SK-N-SH (cell line): ENCODE measurements around the gene TRMT10A. TPM values are rescaled to one million over a fixed set of nuclear protein-coding genes. Genes with fewer than 3 reads are reported as not detected.

Experiments
- CTCF ChIA-PET: fragments of 300-600, 350-600 bp; formaldehyde crosslinking; extraction: SDS; loops from one replicate; lab custom pipeline; 2021; lab: Yijun Ruan, JAX
- POLR2A ChIA-PET: fragments of 350-600 bp; sonication (Branson Sonifier 250); formaldehyde crosslinking; extraction: SDS; loops from one replicate; lab custom pipeline; 2020; ENCODE audit warnings: antibody characterized with exemption, inconsistent platforms; lab: Yijun Ruan, JAX
- DNase-seq: peaks from one replicate; pipeline ENCODE4 v3.0.0; 2012
- H2AFZ ChIP-seq: fragments of 200-600 bp; sonication (generic); 2 replicates; pipeline ENCODE4 v1.8.1; 2016; ENCODE audit warnings: antibody characterized with exemption, mild to moderate bottlenecking, low read depth
- H3F3A ChIP-seq: fragments of 200-600 bp; sonication (generic); replicated peaks from 2 replicates; pipeline ENCODE3; 2016; ENCODE audit warnings: antibody characterized with exemption, mild to moderate bottlenecking; ENCODE audit not compliant: insufficient read depth
- H3K27ac ChIP-seq, 2 experiments: fragments of 200-500 bp in 1 of 2; fragments of 200-600 bp in 1 of 2; sonication (Bioruptor generic) in 1 of 2; sonication (generic), shearing (Covaris generic) in 1 of 2; 2 replicates each; pipeline versions ENCODE4 v1.5.1 to v1.6.1; 2014 to 2016; ENCODE audit warnings: low read depth in 2 of 2, inconsistent platforms in 1 of 2, low read length in 1 of 2, mild to moderate bottlenecking in 1 of 2, mixed read lengths in 1 of 2
- H3K27me3 ChIP-seq: fragments of 200-600 bp; sonication (generic), shearing (Covaris generic); 2 replicates; pipeline ENCODE4 v1.6.1; 2016; ENCODE audit warnings: mixed run types; ENCODE audit not compliant: insufficient read depth
- H3K36me3 ChIP-seq, 2 experiments: fragments of 200-500 bp in 1 of 2; fragments of 200-600 bp in 1 of 2; sonication (Bioruptor generic) in 1 of 2; sonication (generic) in 1 of 2; replicated peaks in 1 of 2; 2 replicates each; pipeline versions ENCODE3 to v1.5.1; 2014 to 2016; ENCODE audit warnings: low read length in 1 of 2, mild to moderate bottlenecking in 1 of 2; ENCODE audit not compliant: insufficient read depth in 2 of 2, control insufficient read depth in 1 of 2
- H3K4me1 ChIP-seq, 2 experiments: fragments of 200-500 bp in 1 of 2; fragments of 200-600 bp in 1 of 2; sonication (Bioruptor generic) in 1 of 2; sonication (generic), shearing (Covaris generic) in 1 of 2; 2 replicates each; pipeline versions ENCODE4 v1.5.1 to v1.6.1; 2014 to 2016; ENCODE audit warnings: low read depth in 1 of 2, low read length in 1 of 2, mixed run types in 1 of 2; ENCODE audit not compliant: insufficient read depth in 2 of 2, control insufficient read depth in 1 of 2
- H3K4me2 ChIP-seq: fragments of 200-600 bp; sonication (generic), shearing (Covaris generic); 2 replicates; pipeline ENCODE4 v1.6.1; 2017; ENCODE audit warnings: mixed run types
- H3K4me3 ChIP-seq, 2 experiments: fragments of 200-500 bp in 1 of 2; fragments of 200-600 bp in 1 of 2; sonication (Bioruptor generic) in 1 of 2; sonication (generic), shearing (Covaris generic) in 1 of 2; 2 replicates each; pipeline versions ENCODE4 v1.5.1 to v1.8.1; 2014 to 2016; ENCODE audit warnings: low read depth in 2 of 2, inconsistent platforms in 1 of 2, low read length in 1 of 2, mild to moderate bottlenecking in 1 of 2, mixed read lengths in 1 of 2, moderate library complexity in 1 of 2
- H3K79me2 ChIP-seq: fragments of 200-600 bp; sonication (generic); 2 replicates; pipeline ENCODE4 v1.8.1; 2017; ENCODE audit warnings: mild to moderate bottlenecking; ENCODE audit not compliant: insufficient read depth
- H3K9ac ChIP-seq: fragments of 200-600 bp; sonication (generic); 2 replicates; pipeline ENCODE4 v1.6.1; 2017; ENCODE audit warnings: mixed run types
- H3K9me2 ChIP-seq: fragments of 200-600 bp; sonication (generic); 2 replicates; pipeline ENCODE4 v1.6.1; 2017; ENCODE audit warnings: mixed run types
- H3K9me3 ChIP-seq: fragments of 200-600 bp; sonication (generic); 2 replicates; pipeline ENCODE4 v1.6.1; 2017; ENCODE audit warnings: mixed run types, mild to moderate bottlenecking, moderate library complexity
- H4K20me1 ChIP-seq: fragments of 200-600 bp; sonication (generic); 2 replicates; pipeline ENCODE4 v1.6.1; 2017; ENCODE audit warnings: mild to moderate bottlenecking, mixed run types; ENCODE audit not compliant: insufficient read depth
- CHD2 ChIP-seq: fragments of 150-350 bp; IDR thresholded peaks from 2 replicates; pipeline ENCODE4 v1.6.1; 2018; ENCODE audit warnings: low read length; ENCODE audit not compliant: partially characterized antibody
- FOSL2 ChIP-seq: IDR thresholded peaks from 2 replicates; pipeline ENCODE4 v1.4.0; 2012; ENCODE audit warnings: low read depth, mild to moderate bottlenecking, moderate library complexity, borderline replicate concordance
- FOXM1 ChIP-seq: IDR thresholded peaks from 2 replicates; pipeline ENCODE4 v1.4.0; 2012; ENCODE audit warnings: low read depth, mild to moderate bottlenecking
- GATA2 ChIP-seq: sonication (generic); formaldehyde crosslinking; IDR thresholded peaks from 2 replicates; pipeline ENCODE4 v1.5.0; 2020; ENCODE audit warnings: mild to moderate bottlenecking, missing genetic modification reagents
- JUND ChIP-seq: IDR thresholded peaks from 2 replicates; pipeline ENCODE4 v1.4.0; 2012
- NFIC ChIP-seq: IDR thresholded peaks from 2 replicates; pipeline ENCODE4 v1.4.0; 2012; ENCODE audit warnings: borderline replicate concordance
- NRF1 ChIP-seq: IDR thresholded peaks from 2 replicates; pipeline ENCODE4 v1.6.1; 2012; ENCODE audit warnings: low read depth, mild to moderate bottlenecking, low read length
- RCOR1 ChIP-seq: fragments of 150-350 bp; IDR thresholded peaks from 2 replicates; pipeline ENCODE4 v1.6.1; 2017; ENCODE audit warnings: antibody characterized with exemption, low read length
- SIN3A ChIP-seq: IDR thresholded peaks from 2 replicates; pipeline ENCODE4 v1.6.1; 2012; ENCODE audit warnings: low read depth, mild to moderate bottlenecking, low read length, moderate library complexity, borderline replicate concordance
- SMC3 ChIP-seq: IDR thresholded peaks from 2 replicates; pipeline ENCODE4 v1.6.1; 2012; ENCODE audit warnings: low read depth, low read length, improper control_type of control experiment
- TEAD4 ChIP-seq: IDR thresholded peaks from 2 replicates; pipeline ENCODE4 v1.4.0; 2012; ENCODE audit warnings: mild to moderate bottlenecking, borderline replicate concordance; ENCODE audit not compliant: insufficient read depth
- WGBS: methylation state at CpG from one replicate; pipeline ENCODE4 v1.1.6; 2017; ENCODE audit warnings: low lambda C conversion rate; 5-methylcytosine and 5-hydroxymethylcytosine counted together
- polyA plus RNA-seq, 3 experiments: library from polyadenylated mRNA; depleted of rRNA; stranded (reverse); fragments of >200 nt; gene quantifications; 2 replicates each; pipeline ENCODE4 v1.2.3, GENCODE V29; 2012
- TF ChIP-seq, protein P1 (sequence below): IDR thresholded peaks from 2 replicates; pipeline ENCODE4 v1.4.0; 2012; ENCODE audit warnings: low read depth, borderline replicate concordance
- TF ChIP-seq, protein P2 (sequence below): IDR thresholded peaks from 2 replicates; pipeline ENCODE4 v1.4.0; 2012; ENCODE audit warnings: low read depth
- TF ChIP-seq, protein P3 (sequence below): fragments of 150-350 bp; IDR thresholded peaks from 2 replicates; pipeline ENCODE4 v1.6.1; 2017; ENCODE audit warnings: antibody characterized with exemption, low read length, low read depth, borderline replicate concordance

Gene TRMT10A
- polyA plus RNA-seq, 1 of the 3 experiments (the other 2 are of a cell fraction): 2.4 TPM

DNA sequence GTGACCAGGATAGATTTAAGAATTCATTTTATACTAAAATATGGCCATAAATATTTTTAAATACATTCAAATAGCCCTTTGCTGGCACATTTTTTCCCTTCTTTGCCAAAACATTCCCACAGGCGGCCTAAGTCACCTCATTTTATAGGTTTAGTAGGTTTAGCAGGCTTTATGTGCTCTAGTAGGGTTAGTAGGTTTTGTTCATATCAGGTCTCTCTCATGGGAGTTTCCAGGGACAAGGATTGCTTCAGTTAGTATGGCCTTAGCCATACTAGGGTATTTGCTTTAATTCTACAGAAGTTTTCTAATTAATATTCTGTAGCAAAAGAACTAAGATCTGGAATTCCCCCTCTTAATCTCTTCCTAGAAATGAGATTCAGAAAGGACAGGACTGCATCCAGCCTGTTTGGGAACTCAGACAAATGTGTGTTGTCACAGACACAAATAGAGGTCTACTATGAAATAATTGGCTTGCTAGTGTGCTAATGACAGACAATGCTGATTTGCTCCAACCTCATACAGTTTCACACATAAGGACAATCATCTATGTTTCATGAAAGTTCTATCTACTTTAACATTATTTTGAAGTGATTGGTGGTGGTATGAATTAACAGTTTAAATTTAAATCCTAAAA lies 10.0 kb upstream of the TRMT10A start:
- Histone ChIP-seq H3K4me2 (no peak overlapping the region), H3K27ac (no peak overlapping the region), H3K4me1 (no peaks in the 10 kb centered on the region), H3K9me2 (no peaks in the 10 kb centered on the region), H3F3A (no peaks in the 10 kb centered on the region), H3K27me3 (no peaks in the 10 kb centered on the region), H4K20me1 (no peaks in the 10 kb centered on the region), H2AFZ (no peak overlapping the region)
- no peak for DNase-seq
- ChIA-PET POLR2A (no interaction called here), CTCF (interaction anchor here (0.9 to 1.7 kb wide), 2 partner anchors 13 to 235 kb away, joined by 4 to 5 read pairs; no protein-coding TSS in a partner anchor)
- TF ChIP-seq SIN3A: no peak
- TF ChIP-seq CHD2: no peak
- no peak for TF ChIP-seq NFIC
- TF ChIP-seq, protein P1, sequence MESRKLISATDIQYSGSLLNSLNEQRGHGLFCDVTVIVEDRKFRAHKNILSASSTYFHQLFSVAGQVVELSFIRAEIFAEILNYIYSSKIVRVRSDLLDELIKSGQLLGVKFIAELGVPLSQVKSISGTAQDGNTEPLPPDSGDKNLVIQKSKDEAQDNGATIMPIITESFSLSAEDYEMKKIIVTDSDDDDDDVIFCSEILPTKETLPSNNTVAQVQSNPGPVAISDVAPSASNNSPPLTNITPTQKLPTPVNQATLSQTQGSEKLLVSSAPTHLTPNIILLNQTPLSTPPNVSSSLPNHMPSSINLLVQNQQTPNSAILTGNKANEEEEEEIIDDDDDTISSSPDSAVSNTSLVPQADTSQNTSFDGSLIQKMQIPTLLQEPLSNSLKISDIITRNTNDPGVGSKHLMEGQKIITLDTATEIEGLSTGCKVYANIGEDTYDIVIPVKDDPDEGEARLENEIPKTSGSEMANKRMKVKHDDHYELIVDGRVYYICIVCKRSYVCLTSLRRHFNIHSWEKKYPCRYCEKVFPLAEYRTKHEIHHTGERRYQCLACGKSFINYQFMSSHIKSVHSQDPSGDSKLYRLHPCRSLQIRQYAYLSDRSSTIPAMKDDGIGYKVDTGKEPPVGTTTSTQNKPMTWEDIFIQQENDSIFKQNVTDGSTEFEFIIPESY: no peak
- no peak for TF ChIP-seq SMC3
- no peak for TF ChIP-seq TEAD4
- no peak for TF ChIP-seq FOXM1
- TF ChIP-seq RCOR1: no peak
- TF ChIP-seq NRF1: no peak
- TF ChIP-seq, protein P2, sequence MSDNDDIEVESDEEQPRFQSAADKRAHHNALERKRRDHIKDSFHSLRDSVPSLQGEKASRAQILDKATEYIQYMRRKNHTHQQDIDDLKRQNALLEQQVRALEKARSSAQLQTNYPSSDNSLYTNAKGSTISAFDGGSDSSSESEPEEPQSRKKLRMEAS: no peak
- no peak for TF ChIP-seq JUND
- no peak for TF ChIP-seq FOSL2
- no peak for TF ChIP-seq GATA2 (CRISPR knock-in tag)
- TF ChIP-seq, protein P3, sequence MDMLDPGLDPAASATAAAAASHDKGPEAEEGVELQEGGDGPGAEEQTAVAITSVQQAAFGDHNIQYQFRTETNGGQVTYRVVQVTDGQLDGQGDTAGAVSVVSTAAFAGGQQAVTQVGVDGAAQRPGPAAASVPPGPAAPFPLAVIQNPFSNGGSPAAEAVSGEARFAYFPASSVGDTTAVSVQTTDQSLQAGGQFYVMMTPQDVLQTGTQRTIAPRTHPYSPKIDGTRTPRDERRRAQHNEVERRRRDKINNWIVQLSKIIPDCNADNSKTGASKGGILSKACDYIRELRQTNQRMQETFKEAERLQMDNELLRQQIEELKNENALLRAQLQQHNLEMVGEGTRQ: no peak
- TF ChIP-seq, all 33 proteins: peak for 0
- WGBS: 14% methylated on average over 1 of the region's 1 CpG
- no peaks in the 10 kb centered on the region for H3K36me3 ChIP-seq
- H3K9me3 ChIP-seq: no peaks in the 10 kb centered on the region
- no peak overlapping the region for H3K4me3 ChIP-seq
- H3K79me2 ChIP-seq: no peaks in the 10 kb centered on the region
- no peak overlapping the region for H3K9ac ChIP-seq
